ENCODE measurements around the gene RASSF5.

DNA sequence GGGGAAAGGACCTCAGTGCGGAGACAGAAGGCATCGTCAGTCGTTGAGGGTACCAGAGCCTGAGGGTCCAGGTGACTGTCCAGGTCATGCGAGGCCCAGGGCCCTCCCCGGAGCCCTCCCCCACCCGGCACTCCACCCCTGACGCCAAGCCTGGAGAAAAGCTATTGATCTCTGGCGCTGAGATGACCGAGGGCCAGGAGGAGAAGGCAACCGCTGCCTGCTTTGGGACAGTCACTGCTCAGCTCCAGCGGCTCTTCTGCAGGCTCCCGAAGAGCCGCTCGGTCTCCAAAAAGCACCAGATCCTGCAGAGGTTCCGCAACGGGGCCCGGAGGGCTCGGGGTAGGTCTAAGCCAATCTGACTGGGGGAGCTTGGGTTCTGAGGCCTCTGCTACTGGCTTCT lies 10.9 kb downstream of the RASSF5 start:
- TF ChIP-seq, protein P1, sequence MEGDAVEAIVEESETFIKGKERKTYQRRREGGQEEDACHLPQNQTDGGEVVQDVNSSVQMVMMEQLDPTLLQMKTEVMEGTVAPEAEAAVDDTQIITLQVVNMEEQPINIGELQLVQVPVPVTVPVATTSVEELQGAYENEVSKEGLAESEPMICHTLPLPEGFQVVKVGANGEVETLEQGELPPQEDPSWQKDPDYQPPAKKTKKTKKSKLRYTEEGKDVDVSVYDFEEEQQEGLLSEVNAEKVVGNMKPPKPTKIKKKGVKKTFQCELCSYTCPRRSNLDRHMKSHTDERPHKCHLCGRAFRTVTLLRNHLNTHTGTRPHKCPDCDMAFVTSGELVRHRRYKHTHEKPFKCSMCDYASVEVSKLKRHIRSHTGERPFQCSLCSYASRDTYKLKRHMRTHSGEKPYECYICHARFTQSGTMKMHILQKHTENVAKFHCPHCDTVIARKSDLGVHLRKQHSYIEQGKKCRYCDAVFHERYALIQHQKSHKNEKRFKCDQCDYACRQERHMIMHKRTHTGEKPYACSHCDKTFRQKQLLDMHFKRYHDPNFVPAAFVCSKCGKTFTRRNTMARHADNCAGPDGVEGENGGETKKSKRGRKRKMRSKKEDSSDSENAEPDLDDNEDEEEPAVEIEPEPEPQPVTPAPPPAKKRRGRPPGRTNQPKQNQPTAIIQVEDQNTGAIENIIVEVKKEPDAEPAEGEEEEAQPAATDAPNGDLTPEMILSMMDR (IDR thresholded peaks at IDR 0.05; ENCODE audit: low read length), result no peak
- TF ChIP-seq EZH2 (optimal IDR thresholded peaks at IDR 0.05; ENCODE audit: low read depth, low read length), result no peak

All from MM.1S (cell line).